Adrenal gland (tissue), 12 donors: ENCODE results near the gene APH1B. TPM values are rescaled to one million over a fixed set of nuclear protein-coding genes. Genes with fewer than 3 reads are reported as not detected.

Experiments used
- DNase-seq, 7 donors: peaks; one replicate each; pipeline ENCODE4 v3.0.0-alpha.2; 2019 to 2020
- H3K27ac ChIP-seq, 5 donors: fragments of 200-600 bp; sonication (generic) in 4 of 5; 1 replicate in 3 of 5; 2 replicates in 2 of 5; pipeline versions ENCODE4 v1.5.1 to v1.8.0; 2016 to 2020; ENCODE audit warnings: mild to moderate bottlenecking in 1 of 5
- H3K27me3 ChIP-seq: fragments of 200-600 bp; 2 replicates; pipeline ENCODE4 v1.8.0; 2021
- H3K36me3 ChIP-seq, 2 donors: fragments of 200-600 bp; replicated peaks in 1 of 2; 1 replicate in 1 of 2; 2 replicates in 1 of 2; pipeline versions ENCODE4 v1.5.1 to v1.8.0; 2018 to 2022
- H3K4me1 ChIP-seq, 2 donors: fragments of 200-600 bp; replicated peaks in 1 of 2; 1 replicate in 1 of 2; 2 replicates in 1 of 2; pipeline versions ENCODE4 v1.5.1 to v1.8.0; 2018 to 2021
- H3K4me3 ChIP-seq, 4 donors: fragments of 200-600 bp; sonication (generic) in 3 of 4; one replicate each; pipeline ENCODE4 v1.5.1; 2016 to 2018
- H3K9me3 ChIP-seq, 3 donors: fragments of 200-600 bp; sonication (generic) in 1 of 3; replicated peaks in 1 of 3; 1 replicate in 2 of 3; 2 replicates in 1 of 3; pipeline versions ENCODE4 v1.5.1 to v1.8.0; 2016 to 2021
- POLR2A ChIP-seq, 2 donors: fragments of 450-650 bp; IDR thresholded peaks; one replicate each; pipeline ENCODE4 v1.6.1; 2017; ENCODE audit warnings: antibody characterized with exemption in 2 of 2, mild to moderate bottlenecking in 2 of 2, moderate library complexity in 1 of 2
- WGBS, 4 donors: extraction: QIAGEN DNeasy Blood & Tissue Kit in 2 of 4; methylation state at CpG; one replicate each; pipeline versions ENCODE4 v1.1.5 to v1.1.7; 2013 to 2017; 5-methylcytosine and 5-hydroxymethylcytosine counted together
- intact Hi-C, 2 donors: fragments of 100-400 bp; cut with DNase I; formaldehyde crosslinking; loops; one replicate each; pipeline versions ENCODE4 v1.14.1 to v1.15.0; 2022 to 2023
- polyA plus RNA-seq, 3 donors: library from polyadenylated mRNA; stranded (reverse); fragments of 200-250 nt in 2 of 3; fragments of 350-450 nt in 1 of 3; fragmentation: Illumina TruSeq in 1 of 3; extraction: RNeasy Lipid Tissue Mini Kit (QIAGEN cat#74804) in 1 of 3; gene quantifications; one replicate each; pipeline ENCODE4 v1.2.3, GENCODE V29; 2013 to 2014
- total RNA-seq, 9 donors: library from RNA; depleted of rRNA in 4 of 9; stranded (reverse); fragments of >200 nt in 4 of 9; fragments of 120-200 nt in 1 of 9; fragmentation: NEBNext Ultra II Directional in 1 of 9; extraction: Animal tissue kit (Norgen Biotek cat#: 25700) in 1 of 9; gene quantifications; one replicate each; pipeline versions ENCODE4 v1.1.0 to v1.2.4, GENCODE V29; 2013 to 2023
- TF ChIP-seq, protein P1 (sequence below), 6 experiments: fragments of 450-650 bp in 4 of 6; fragments of 200-600 bp in 2 of 6; sonication (generic) in 1 of 6; IDR thresholded peaks; 1 replicate in 5 of 6; 2 replicates in 1 of 6; pipeline versions ENCODE4 v1.5.1 to v1.8.0; 2016 to 2021; ENCODE audit warnings: antibody characterized with exemption in 6 of 6, mild to moderate bottlenecking in 2 of 6, moderate library complexity in 1 of 6
- donor health status: healthy with polysubstance abuse.
- donor health status: Bipolar disorder and iron deficiency.
- donor health status: DM: yes; HTN: yes; CAD: no.
- donor health status: DM: no; HTN: no; CAD: no.
- donor health status: DM: no; HTN: no; CAD: no.
- donor health status: DM: yes; HTN: yes; CAD: no.

The APH1B gene
- total and polyA plus RNA-seq, 12 donors = 8.3 to 50.3 (median 23.1) TPM

DNA sequence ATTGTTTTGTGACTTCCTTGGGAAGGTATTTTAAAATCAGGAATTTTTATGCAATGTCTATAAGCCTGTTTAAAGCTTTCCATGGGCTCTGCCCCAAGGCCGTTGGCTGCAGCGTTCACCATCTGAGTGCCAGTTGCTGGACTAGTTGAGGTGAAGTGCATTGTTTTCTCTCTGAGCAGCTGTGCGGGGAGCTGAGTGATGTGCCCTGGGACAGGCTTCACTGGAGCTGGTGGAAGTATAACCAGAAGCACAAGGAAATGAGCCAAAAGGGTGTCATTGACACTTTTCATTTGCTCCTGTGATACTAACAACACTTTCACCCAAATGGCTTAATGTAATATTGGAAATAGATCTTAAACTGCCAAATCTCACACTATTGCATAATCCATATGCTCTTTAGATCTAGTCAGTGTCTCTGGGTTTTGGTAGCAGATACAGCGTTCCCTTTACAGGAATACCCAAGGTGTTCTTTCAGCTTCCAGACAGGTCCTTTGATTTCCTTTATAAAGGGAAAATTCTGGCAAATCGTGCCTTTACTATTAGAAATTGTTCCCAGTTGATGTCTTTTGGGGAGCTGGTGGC is 29.2 kb downstream of the APH1B start:
- intact Hi-C loops = no loop called here
- Histone ChIP-seq H3K9me3 (no peaks in the 10 kb centered on the region), H3K4me3 (no peak overlapping the region), H3K36me3 (peaks cover 0 to 44% of the 10 kb centered on the region in 2 donors), H3K4me1 (no peaks in the 10 kb centered on the region), H3K27me3 (no peaks in the 10 kb centered on the region), H3K27ac (no peak overlapping the region)
- no peak for DNase-seq
- WGBS, 4 donors = 90 to 100% (median 94%) methylated on average over 5 of the region's 5 CpGs
- TF ChIP-seq POLR2A (IDR thresholded peaks at IDR 0.05) = no peak
- TF ChIP-seq, protein P1, sequence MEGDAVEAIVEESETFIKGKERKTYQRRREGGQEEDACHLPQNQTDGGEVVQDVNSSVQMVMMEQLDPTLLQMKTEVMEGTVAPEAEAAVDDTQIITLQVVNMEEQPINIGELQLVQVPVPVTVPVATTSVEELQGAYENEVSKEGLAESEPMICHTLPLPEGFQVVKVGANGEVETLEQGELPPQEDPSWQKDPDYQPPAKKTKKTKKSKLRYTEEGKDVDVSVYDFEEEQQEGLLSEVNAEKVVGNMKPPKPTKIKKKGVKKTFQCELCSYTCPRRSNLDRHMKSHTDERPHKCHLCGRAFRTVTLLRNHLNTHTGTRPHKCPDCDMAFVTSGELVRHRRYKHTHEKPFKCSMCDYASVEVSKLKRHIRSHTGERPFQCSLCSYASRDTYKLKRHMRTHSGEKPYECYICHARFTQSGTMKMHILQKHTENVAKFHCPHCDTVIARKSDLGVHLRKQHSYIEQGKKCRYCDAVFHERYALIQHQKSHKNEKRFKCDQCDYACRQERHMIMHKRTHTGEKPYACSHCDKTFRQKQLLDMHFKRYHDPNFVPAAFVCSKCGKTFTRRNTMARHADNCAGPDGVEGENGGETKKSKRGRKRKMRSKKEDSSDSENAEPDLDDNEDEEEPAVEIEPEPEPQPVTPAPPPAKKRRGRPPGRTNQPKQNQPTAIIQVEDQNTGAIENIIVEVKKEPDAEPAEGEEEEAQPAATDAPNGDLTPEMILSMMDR (IDR thresholded peaks at IDR 0.05) = no peak

- Histone ChIP-seq H3K4me3 (no peak overlapping the region), H3K27me3 (no peaks in the 10 kb centered on the region), H3K4me1 (no peaks in the 10 kb centered on the region), H3K36me3 (peaks cover 0 to 27% of the 10 kb centered on the region in 2 donors), H3K27ac (no peak overlapping the region), H3K9me3 (no peaks in the 10 kb centered on the region)
- intact Hi-C loops = no loop called here
- 87 to 96% (median 89%) methylated on average over 4 of the region's 4 CpGs for WGBS, 4 donors
- no peak for TF ChIP-seq POLR2A (IDR thresholded peaks at IDR 0.05)
- TF ChIP-seq, protein P1 (IDR thresholded peaks at IDR 0.05) = no peak
- DNase-seq = no peak
Observed at GRCh38 chr15:63308491-63308890, 31.1 kb downstream of the APH1B start.

- H3K27me3 ChIP-seq = no peaks in the 10 kb centered on the region
- H3K36me3 ChIP-seq = peaks cover 0 to 27% of the 10 kb centered on the region in 2 donors
- no peak overlapping the region for H3K27ac ChIP-seq
- DNase-seq = no peak
- intact Hi-C loops = no loop called here
- H3K9me3 ChIP-seq = no peaks in the 10 kb centered on the region
- 84 to 89% (median 87%) methylated on average over 2 of the region's 2 CpGs for WGBS, 4 donors
- H3K4me1 ChIP-seq = no peaks in the 10 kb centered on the region
- TF ChIP-seq, protein P1 (IDR thresholded peaks at IDR 0.05) = no peak
- no peak for TF ChIP-seq POLR2A (IDR thresholded peaks at IDR 0.05)
- no peak overlapping the region for H3K4me3 ChIP-seq
Observed at GRCh38 chr15:63308947-63309346, 31.5 kb downstream of the APH1B start.

GRCh38 chr15:63310646-63311045 is 33.2 kb downstream of the APH1B start:
- Histone ChIP-seq H3K4me1 (no peaks in the 10 kb centered on the region), H3K27ac (no peak overlapping the region), H3K27me3 (no peaks in the 10 kb centered on the region), H3K36me3 (peaks cover 0 to 12% of the 10 kb centered on the region in 2 donors), H3K9me3 (no peaks in the 10 kb centered on the region), H3K4me3 (no peak overlapping the region)
- intact Hi-C loops = no loop called here
- no peak for DNase-seq
- WGBS, 4 donors = 87 to 92% (median 91%) methylated on average over 3 of the region's 3 CpGs
- no peak for TF ChIP-seq POLR2A (IDR thresholded peaks at IDR 0.05)
- TF ChIP-seq, protein P1 (IDR thresholded peaks at IDR 0.05) = no peak
